Tibial artery (tissue), 4 donors: ENCODE data around the gene TIGIT.

Experiments used
- DNase-seq, 2 donors: peaks; one replicate each; pipeline ENCODE4 v3.0.0-alpha.2; 2019
- H3K27ac ChIP-seq, 2 donors: fragments of 200-600 bp; sonication (generic) in 1 of 2; 1 replicate in 1 of 2; 2 replicates in 1 of 2; pipeline ENCODE4 v1.5.1; 2018 to 2019; ENCODE audit warnings: mild to moderate bottlenecking in 1 of 2
- H3K27me3 ChIP-seq, 2 donors: fragments of 200-600 bp; sonication (generic) in 1 of 2; one replicate each; pipeline versions ENCODE4 v1.5.1 to v1.6.0; 2016 to 2019
- H3K36me3 ChIP-seq, 3 donors: fragments of 200-600 bp; sonication (generic) in 2 of 3; one replicate each; pipeline ENCODE4 v1.5.1; 2016 to 2019; ENCODE audit warnings: mild to moderate bottlenecking in 2 of 3
- H3K4me1 ChIP-seq, 4 donors: fragments of 200-600 bp; sonication (generic) in 2 of 4; 1 replicate in 3 of 4; 2 replicates in 1 of 4; pipeline ENCODE4 v1.5.1; 2016 to 2019
- H3K4me3 ChIP-seq, 2 donors: fragments of 200-600 bp; sonication (generic) in 1 of 2; 1 replicate in 1 of 2; 2 replicates in 1 of 2; pipeline ENCODE4 v1.5.1; 2018 to 2019; ENCODE audit warnings: mild to moderate bottlenecking in 2 of 2
- H3K9me3 ChIP-seq, 3 donors: fragments of 200-600 bp; sonication (generic) in 1 of 3; one replicate each; pipeline ENCODE4 v1.5.1; 2016 to 2019
- intact Hi-C: fragments of 100-400 bp; cut with DNase I; formaldehyde crosslinking; loops from one replicate; pipeline ENCODE4 v1.15.0; 2023; ENCODE audit warnings: low total_unique reads
- TF ChIP-seq, protein P1 (sequence below), 2 experiments: fragments of 200-600 bp in 1 of 2; fragments of 450-650 bp in 1 of 2; IDR thresholded peaks; one replicate each; pipeline ENCODE4 v1.5.1; 2017 to 2019; ENCODE audit warnings: antibody characterized with exemption in 2 of 2, mild to moderate bottlenecking in 1 of 2, moderate library complexity in 1 of 2

Gene TIGIT

DNA sequence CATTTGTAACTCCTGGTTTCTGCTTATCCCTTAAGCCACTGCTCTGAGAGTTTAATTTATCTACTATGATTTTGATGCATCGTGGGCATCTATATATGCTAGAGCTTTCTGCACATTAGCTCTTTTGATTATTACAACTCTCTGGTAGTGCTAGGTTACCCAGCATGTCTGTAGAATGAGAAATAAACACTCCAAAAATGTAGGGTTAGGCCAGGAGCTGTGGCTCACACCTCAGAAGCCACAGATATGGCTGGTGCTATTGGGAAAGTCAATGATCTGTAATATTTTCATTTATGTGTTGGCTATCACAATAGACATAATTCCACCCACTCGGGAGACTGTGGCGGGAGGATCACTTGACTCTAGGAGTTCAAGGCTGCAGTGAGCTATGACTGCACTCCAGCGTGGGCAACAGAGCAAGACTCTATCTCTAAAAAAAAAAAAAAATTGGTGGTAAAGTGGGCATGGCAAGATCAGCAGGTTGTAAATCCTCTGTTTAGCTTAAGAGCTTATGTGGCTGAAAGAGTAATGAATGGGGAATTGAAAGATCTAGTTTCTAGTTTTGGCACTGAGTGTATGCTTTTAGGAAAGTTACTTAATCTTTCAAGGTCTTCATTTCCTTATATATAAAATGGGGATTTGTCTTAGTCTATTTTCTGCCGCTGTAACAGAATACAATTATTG is 6.3 kb downstream of the TIGIT start:
- Histone ChIP-seq H3K36me3 (no peaks in the 10 kb centered on the region), H3K4me1 (no peaks in the 10 kb centered on the region), H3K4me3 (no peak overlapping the region), H3K9me3 (no peaks in the 10 kb centered on the region), H3K27me3 (no peaks in the 10 kb centered on the region), H3K27ac (no peak overlapping the region)
- intact Hi-C loops: no loop called here
- DNase-seq: no peak
- TF ChIP-seq, protein P1, sequence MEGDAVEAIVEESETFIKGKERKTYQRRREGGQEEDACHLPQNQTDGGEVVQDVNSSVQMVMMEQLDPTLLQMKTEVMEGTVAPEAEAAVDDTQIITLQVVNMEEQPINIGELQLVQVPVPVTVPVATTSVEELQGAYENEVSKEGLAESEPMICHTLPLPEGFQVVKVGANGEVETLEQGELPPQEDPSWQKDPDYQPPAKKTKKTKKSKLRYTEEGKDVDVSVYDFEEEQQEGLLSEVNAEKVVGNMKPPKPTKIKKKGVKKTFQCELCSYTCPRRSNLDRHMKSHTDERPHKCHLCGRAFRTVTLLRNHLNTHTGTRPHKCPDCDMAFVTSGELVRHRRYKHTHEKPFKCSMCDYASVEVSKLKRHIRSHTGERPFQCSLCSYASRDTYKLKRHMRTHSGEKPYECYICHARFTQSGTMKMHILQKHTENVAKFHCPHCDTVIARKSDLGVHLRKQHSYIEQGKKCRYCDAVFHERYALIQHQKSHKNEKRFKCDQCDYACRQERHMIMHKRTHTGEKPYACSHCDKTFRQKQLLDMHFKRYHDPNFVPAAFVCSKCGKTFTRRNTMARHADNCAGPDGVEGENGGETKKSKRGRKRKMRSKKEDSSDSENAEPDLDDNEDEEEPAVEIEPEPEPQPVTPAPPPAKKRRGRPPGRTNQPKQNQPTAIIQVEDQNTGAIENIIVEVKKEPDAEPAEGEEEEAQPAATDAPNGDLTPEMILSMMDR (IDR thresholded peaks at IDR 0.05): no peak

DNA sequence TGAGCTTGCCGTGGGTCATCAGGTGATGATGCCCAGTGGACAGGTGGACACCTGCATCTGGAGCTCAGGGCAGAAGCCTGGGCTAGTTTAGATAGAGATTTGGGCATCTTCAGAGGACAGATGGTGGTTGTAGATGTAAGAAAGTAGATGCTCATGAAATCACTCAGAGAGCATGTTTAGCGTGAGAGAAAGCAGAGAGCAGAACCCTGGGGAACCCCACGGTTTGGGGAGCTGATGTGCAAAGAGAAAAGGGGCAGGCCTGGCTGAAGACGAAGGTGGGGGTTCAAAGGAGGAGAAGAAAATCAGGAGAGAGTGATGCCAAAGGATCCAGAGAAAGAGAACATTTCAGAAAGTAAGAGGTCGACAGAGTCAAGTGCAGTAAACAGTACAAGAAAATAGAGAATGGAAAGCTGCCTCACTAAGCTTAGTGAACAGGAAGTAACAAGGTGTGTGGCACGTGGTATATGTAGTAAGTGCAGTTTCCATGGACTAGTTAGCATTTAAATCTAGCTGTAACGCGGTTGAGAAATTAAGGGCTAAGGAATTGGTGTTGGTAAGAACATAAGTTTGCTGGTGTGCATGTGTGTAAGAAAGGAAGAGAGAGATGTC is 13.5 kb downstream of the TIGIT start:
- Histone ChIP-seq H3K27ac (no peak overlapping the region), H3K36me3 (no peaks in the 10 kb centered on the region), H3K4me1 (no peaks in the 10 kb centered on the region), H3K27me3 (no peaks in the 10 kb centered on the region), H3K4me3 (no peak overlapping the region), H3K9me3 (no peaks in the 10 kb centered on the region)
- TF ChIP-seq, protein P1 (IDR thresholded peaks at IDR 0.05): no peak
- intact Hi-C loops: no loop called here
- no peak for DNase-seq

DNA sequence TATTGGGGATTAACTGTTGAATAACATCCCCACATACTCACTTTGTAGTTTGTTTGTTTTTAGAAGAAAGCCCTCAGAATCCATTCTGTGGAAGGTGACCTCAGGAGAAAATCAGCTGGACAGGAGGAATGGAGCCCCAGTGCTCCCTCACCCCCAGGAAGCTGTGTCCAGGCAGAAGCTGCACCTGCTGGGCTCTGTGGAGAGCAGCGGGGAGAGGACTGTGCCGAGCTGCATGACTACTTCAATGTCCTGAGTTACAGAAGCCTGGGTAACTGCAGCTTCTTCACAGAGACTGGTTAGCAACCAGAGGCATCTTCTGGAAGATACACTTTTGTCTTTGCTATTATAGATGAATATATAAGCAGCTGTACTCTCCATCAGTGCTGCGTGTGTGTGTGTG is 14.0 kb downstream of the TIGIT start:
- no peaks in the 10 kb centered on the region for H3K27me3 ChIP-seq
- H3K9me3 ChIP-seq: no peaks in the 10 kb centered on the region
- intact Hi-C loops: no loop called here
- H3K27ac ChIP-seq: no peak overlapping the region
- H3K4me1 ChIP-seq: no peaks in the 10 kb centered on the region
- TF ChIP-seq, protein P1 (IDR thresholded peaks at IDR 0.05): no peak
- no peaks in the 10 kb centered on the region for H3K36me3 ChIP-seq
- DNase-seq: no peak
- no peak overlapping the region for H3K4me3 ChIP-seq

DNA sequence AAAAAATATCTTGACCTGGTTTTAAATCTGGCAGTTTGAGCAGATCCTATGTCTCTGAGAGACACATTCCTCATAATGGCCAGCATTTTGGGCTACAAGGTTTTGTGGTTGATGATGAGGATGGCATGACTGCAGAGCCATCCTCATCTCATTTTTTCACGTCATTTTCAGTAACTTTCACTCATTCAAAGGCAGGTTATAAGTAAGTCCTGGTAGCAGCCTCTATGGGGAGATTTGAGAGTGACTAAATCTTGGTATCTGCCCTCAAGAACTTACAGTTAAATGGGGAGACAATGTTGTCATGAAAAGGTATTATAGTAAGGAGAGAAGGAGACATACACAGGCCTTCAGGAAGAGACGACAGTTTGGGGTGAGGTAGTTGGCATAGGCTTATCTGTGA is 14.5 kb downstream of the TIGIT start:
- H3K4me3 ChIP-seq: no peak overlapping the region
- H3K27me3 ChIP-seq: no peaks in the 10 kb centered on the region
- DNase-seq: no peak
- TF ChIP-seq, protein P1 (IDR thresholded peaks at IDR 0.05): no peak
- H3K4me1 ChIP-seq: no peaks in the 10 kb centered on the region
- no peaks in the 10 kb centered on the region for H3K9me3 ChIP-seq
- intact Hi-C loops: no loop called here
- H3K27ac ChIP-seq: no peak overlapping the region
- no peaks in the 10 kb centered on the region for H3K36me3 ChIP-seq

DNA sequence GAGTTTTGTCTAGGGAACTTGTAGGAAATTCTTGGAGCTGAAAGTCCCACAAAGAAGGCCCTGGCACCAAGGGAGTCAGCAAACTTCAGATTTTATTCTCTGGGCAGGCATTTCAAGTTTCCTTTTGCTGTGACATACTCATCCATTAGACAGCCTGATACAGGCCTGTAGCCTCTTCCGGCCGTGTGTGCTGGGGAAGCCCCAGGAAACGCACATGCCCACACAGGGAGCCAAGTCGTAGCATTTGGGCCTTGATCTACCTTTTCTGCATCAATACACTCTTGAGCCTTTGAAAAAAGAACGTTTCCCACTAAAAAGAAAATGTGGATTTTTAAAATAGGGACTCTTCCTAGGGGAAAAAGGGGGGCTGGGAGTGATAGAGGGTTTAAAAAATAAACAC is 15.0 kb downstream of the TIGIT start:
- no peaks in the 10 kb centered on the region for H3K4me1 ChIP-seq
- H3K36me3 ChIP-seq: no peaks in the 10 kb centered on the region
- intact Hi-C loops: no loop called here
- H3K27ac ChIP-seq: no peak overlapping the region
- no peaks in the 10 kb centered on the region for H3K9me3 ChIP-seq
- H3K27me3 ChIP-seq: no peaks in the 10 kb centered on the region
- TF ChIP-seq, protein P1 (IDR thresholded peaks at IDR 0.05): no peak
- H3K4me3 ChIP-seq: no peak overlapping the region
- DNase-seq: no peak
